Measurements from ENCODE around the gene EYA2. TPM values are rescaled to one million over a fixed set of nuclear protein-coding genes. Genes with fewer than 3 reads are reported as not detected.

The EYA2 gene
- total RNA-seq, 1 experiment from 2014 or later, result 0.74 TPM

- Histone ChIP-seq H4K91ac (ENCODE audit: insufficient read length, low read depth, low read length) (no peak overlapping the region), H4K8ac (replicated peaks; ENCODE audit: insufficient read length, low read depth, low read length) (no peak overlapping the region), H3K56ac (ENCODE audit: insufficient read length, low read depth, low read length) (no peak overlapping the region), H2AFZ (ENCODE audit: low read length) (no peak overlapping the region), H3K4me2 (ENCODE audit: insufficient read depth, insufficient read length, low read length) (no peak overlapping the region), H3K4ac (ENCODE audit: low read depth, low read length) (no peak overlapping the region), H3K79me2 (ENCODE audit: insufficient read depth, low read length) (no peaks in the 10 kb centered on the region), H3K9ac (ENCODE audit: extremely low read depth, insufficient read length, low read length) (no peak overlapping the region), H2BK5ac (ENCODE audit: insufficient read length, low read length) (no peak overlapping the region), H3K4me1 (ENCODE audit: insufficient read depth, low read length) (no peaks in the 10 kb centered on the region), H3K18ac (ENCODE audit: insufficient read length, low read depth, low read length) (no peak overlapping the region), H3K27me3 (ENCODE audit: insufficient read depth, low read length) (no peaks in the 10 kb centered on the region), H2AK5ac (ENCODE audit: insufficient read length, low read length) (no peak overlapping the region), H4K20me1 (ENCODE audit: control insufficient read depth, insufficient read depth, insufficient read length) (no peaks in the 10 kb centered on the region), H2BK120ac (ENCODE audit: low read depth, low read length, poor library complexity, severe bottlenecking) (no peak overlapping the region), H3T11ph (ENCODE audit: low read length) (no peak overlapping the region), H2BK20ac (ENCODE audit: low read depth, low read length, poor library complexity, severe bottlenecking) (no peak overlapping the region), H3K27ac (ENCODE audit: insufficient read length, low read depth, low read length) (no peak overlapping the region), H2BK15ac (ENCODE audit: low read depth, low read length) (no peak overlapping the region), H3K14ac (ENCODE audit: insufficient read depth, low read length) (no peak overlapping the region), H3K79me1 (ENCODE audit: insufficient read depth, low read depth, low read length, poor library complexity, severe bottlenecking) (no peaks in the 10 kb centered on the region), H4K5ac (ENCODE audit: insufficient read length, low read depth, low read length) (no peak overlapping the region), H3K23ac (ENCODE audit: insufficient read length, low read depth, low read length) (no peak overlapping the region), H3K23me2 (ENCODE audit: insufficient read length, low read depth, low read length, poor library complexity, severe bottlenecking) (no peaks in the 10 kb centered on the region), H3K9me3 (ENCODE audit: control insufficient read depth, low read depth, low read length) (no peaks in the 10 kb centered on the region), H2BK12ac (ENCODE audit: insufficient read length, low read depth, low read length) (no peak overlapping the region)
- H3K36me3 Mint-ChIP-seq (ENCODE audit: insufficient read depth in 1 of 3, low read depth in 3 of 3), result no peaks in the 10 kb centered on the region
- no peak for TF ChIP-seq CTCF (conservative IDR thresholded peaks at IDR 0.05)
- no peak overlapping the region for H3K4me3 Mint-ChIP-seq
- no peaks in the 10 kb centered on the region for H3K27me3 Mint-ChIP-seq (ENCODE audit: low read depth)
- WGBS (ENCODE audit: extremely low coverage, insufficient read length, low lambda C conversion rate), result no CpG with 5 or more reads among the region's 7 CpGs
- DNase-seq, result no peak
- H3K4me1 Mint-ChIP-seq, result peaks cover 0 to 6% of the 10 kb centered on the region in 2 experiments; a peak in 2 of 4 replicates
- no peaks in the 10 kb centered on the region for H3K9me3 Mint-ChIP-seq
- H3K27ac Mint-ChIP-seq, result peak overlapping the region in 1 of 3 experiments; percentile 49; a peak in 2 of 7 replicates
Observed at GRCh38 chr20:47088335-47088734, 193.7 kb downstream of the EYA2 start.
